Measurements from ENCODE around the gene STRIP1.

Gene STRIP1

GRCh38 chr1:110094931-110095654 is 60.7 kb downstream of the STRIP1 start:
- H3F3A ChIP-seq (ENCODE audit: low read depth): no peaks in the 10 kb centered on the region
- H3K9me3 ChIP-seq (ENCODE audit: insufficient read depth, low read depth, low read length): no peaks in the 10 kb centered on the region
- TF ChIP-seq CTCF (conservative IDR thresholded peaks at IDR 0.05; ENCODE audit: low read length): no peak
- no peak for TF ChIP-seq EZH2phosphoT487 (IDR thresholded peaks at IDR 0.05; ENCODE audit: borderline replicate concordance)
- H3K4me1 ChIP-seq (ENCODE audit: insufficient read depth, low read length, poor library complexity, severe bottlenecking): no peaks in the 10 kb centered on the region
- no peaks in the 10 kb centered on the region for H4K20me1 ChIP-seq (ENCODE audit: insufficient read depth, low read length, poor library complexity, severe bottlenecking)
- H3K79me2 ChIP-seq (ENCODE audit: insufficient read depth, low read length): no peaks in the 10 kb centered on the region
- H3K4me2 ChIP-seq (ENCODE audit: low read depth, low read length, poor library complexity, severe bottlenecking): no peak overlapping the region
- no peak overlapping the region for H3K9ac ChIP-seq (ENCODE audit: low read depth, low read length, poor library complexity, severe bottlenecking)
- no peaks in the 10 kb centered on the region for H3K36me3 ChIP-seq (ENCODE audit: insufficient read depth, low read length)
- H3K4me3 ChIP-seq (ENCODE audit: low read length, poor library complexity, severe bottlenecking): no peak overlapping the region
- no peaks in the 10 kb centered on the region for H3K27me3 ChIP-seq (ENCODE audit: insufficient read depth, low read length, poor library complexity, severe bottlenecking)
- H2AFZ ChIP-seq (ENCODE audit: low read length): no peak overlapping the region
- no peaks in the 10 kb centered on the region for H3K9me2 ChIP-seq (replicated peaks; ENCODE audit: low read depth, low read length)

GRCh38 chr1:110097507-110098221 is 63.2 kb downstream of the STRIP1 start:
- H2AFZ ChIP-seq (ENCODE audit: low read length): no peak overlapping the region
- TF ChIP-seq EZH2phosphoT487 (IDR thresholded peaks at IDR 0.05; ENCODE audit: borderline replicate concordance) (no peak), CTCF (conservative IDR thresholded peaks at IDR 0.05; ENCODE audit: low read length) (no peak)
- H3K9me3 ChIP-seq (ENCODE audit: insufficient read depth, low read depth, low read length): no peaks in the 10 kb centered on the region
- no peak overlapping the region for H3K4me3 ChIP-seq (ENCODE audit: low read length, poor library complexity, severe bottlenecking)
- no peak overlapping the region for H3K9ac ChIP-seq (ENCODE audit: low read depth, low read length, poor library complexity, severe bottlenecking)
- no peaks in the 10 kb centered on the region for H3K4me1 ChIP-seq (ENCODE audit: insufficient read depth, low read length, poor library complexity, severe bottlenecking)
- no peaks in the 10 kb centered on the region for H3K9me2 ChIP-seq (replicated peaks; ENCODE audit: low read depth, low read length)
- H3K4me2 ChIP-seq (ENCODE audit: low read depth, low read length, poor library complexity, severe bottlenecking): no peak overlapping the region
- no peaks in the 10 kb centered on the region for H3K36me3 ChIP-seq (ENCODE audit: insufficient read depth, low read length)
- H3K27me3 ChIP-seq (ENCODE audit: insufficient read depth, low read length, poor library complexity, severe bottlenecking): no peaks in the 10 kb centered on the region
- H3F3A ChIP-seq (ENCODE audit: low read depth): no peaks in the 10 kb centered on the region
- no peaks in the 10 kb centered on the region for H3K79me2 ChIP-seq (ENCODE audit: insufficient read depth, low read length)
- H4K20me1 ChIP-seq (ENCODE audit: insufficient read depth, low read length, poor library complexity, severe bottlenecking): no peaks in the 10 kb centered on the region

DNA sequence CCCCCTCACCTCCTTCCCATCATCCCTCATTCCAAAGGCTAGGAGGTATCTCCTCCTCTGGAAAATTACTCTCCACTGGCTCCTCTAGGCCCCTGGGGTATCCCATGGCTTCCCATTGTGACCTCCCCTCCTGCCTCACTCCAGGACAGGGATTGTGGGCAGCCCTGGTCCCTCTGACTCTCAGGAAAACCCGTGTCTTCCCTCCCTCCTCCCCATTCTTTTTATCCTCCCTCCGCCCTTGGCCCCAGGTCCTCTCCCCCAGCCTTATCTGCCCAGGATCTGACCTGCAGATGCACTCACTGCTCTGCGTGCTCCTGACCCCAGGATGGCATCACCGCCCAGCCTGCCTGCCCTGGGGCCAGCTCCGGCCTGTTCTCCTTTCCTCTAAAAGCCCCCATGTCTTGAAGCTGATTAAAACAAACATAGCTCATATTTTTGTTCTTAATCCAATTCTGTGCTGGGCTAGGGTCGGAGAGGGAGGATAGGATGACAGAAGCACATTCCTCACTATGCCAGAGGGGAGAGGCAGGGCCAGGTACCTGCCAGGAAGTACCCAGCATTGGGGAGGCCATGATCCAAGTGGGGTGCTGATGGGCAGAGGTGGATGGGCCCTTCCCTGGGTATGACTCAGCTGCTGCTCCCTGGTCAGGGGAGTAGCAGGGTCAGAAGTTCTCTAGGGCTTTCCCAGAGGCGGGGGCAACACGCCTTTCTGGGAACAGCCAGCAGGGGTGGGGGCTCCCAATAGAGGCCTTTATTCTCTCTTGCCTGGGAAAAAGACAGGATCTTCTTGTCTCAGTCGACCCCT is 64.0 kb downstream of the STRIP1 start:
- TF ChIP-seq CTCF (conservative IDR thresholded peaks at IDR 0.05; ENCODE audit: low read length) (no peak), EZH2phosphoT487 (IDR thresholded peaks at IDR 0.05; ENCODE audit: borderline replicate concordance) (no peak)

More for the DNA sequence above, 64.0 kb downstream of the STRIP1 start:
- Histone ChIP-seq H3K4me3 (ENCODE audit: low read length, poor library complexity, severe bottlenecking) (no peak overlapping the region), H3F3A (ENCODE audit: low read depth) (no peaks in the 10 kb centered on the region), H3K4me1 (ENCODE audit: insufficient read depth, low read length, poor library complexity, severe bottlenecking) (no peaks in the 10 kb centered on the region), H3K9me2 (replicated peaks; ENCODE audit: low read depth, low read length) (no peaks in the 10 kb centered on the region), H3K36me3 (ENCODE audit: insufficient read depth, low read length) (no peaks in the 10 kb centered on the region), H3K4me2 (ENCODE audit: low read depth, low read length, poor library complexity, severe bottlenecking) (no peak overlapping the region), H3K9me3 (ENCODE audit: insufficient read depth, low read depth, low read length) (no peaks in the 10 kb centered on the region), H3K27me3 (ENCODE audit: insufficient read depth, low read length, poor library complexity, severe bottlenecking) (no peaks in the 10 kb centered on the region), H2AFZ (ENCODE audit: low read length) (no peak overlapping the region), H3K9ac (ENCODE audit: low read depth, low read length, poor library complexity, severe bottlenecking) (no peak overlapping the region), H4K20me1 (ENCODE audit: insufficient read depth, low read length, poor library complexity, severe bottlenecking) (no peaks in the 10 kb centered on the region), H3K79me2 (ENCODE audit: insufficient read depth, low read length) (no peaks in the 10 kb centered on the region)
